ENCODE measurements around the gene LRRC46.
A peak's percentile ranks its signal among the peaks of the same experiment; 100 is the strongest.

The LRRC46 gene

GRCh38 chr17:47810200-47810821 is 21.2 kb upstream of the LRRC46 start:
- no peak for DNase-seq

- no peak for DNase-seq
Measured at GRCh38 chr17:47810901-47811635, 20.4 kb upstream of the LRRC46 start.

- no peak for DNase-seq
Measured at GRCh38 chr17:47811709-47812108, 19.8 kb upstream of the LRRC46 start.

- no peak for DNase-seq
Measured at GRCh38 chr17:47812146-47812920, 19.1 kb upstream of the LRRC46 start.

- DNase-seq = no peak
Measured at GRCh38 chr17:47813077-47813476, 18.4 kb upstream of the LRRC46 start.

- no peak for DNase-seq
Measured at GRCh38 chr17:47813512-47814031, 17.9 kb upstream of the LRRC46 start.

- no peak for DNase-seq
Measured at GRCh38 chr17:47815106-47815918, 16.2 kb upstream of the LRRC46 start.

- DNase-seq = no peak
Measured at GRCh38 chr17:47816111-47816735, 15.2 kb upstream of the LRRC46 start.

GRCh38 chr17:47816947-47817346 is 14.5 kb upstream of the LRRC46 start:
- no peak for DNase-seq

GRCh38 chr17:47818002-47818695 is 13.3 kb upstream of the LRRC46 start:
- DNase-seq = no peak

GRCh38 chr17:47819475-47819874 is 12.0 kb upstream of the LRRC46 start:
- no peak for DNase-seq

GRCh38 chr17:47820033-47820789 is 11.3 kb upstream of the LRRC46 start:
- DNase-seq = no peak

GRCh38 chr17:47821031-47821423 is 10.4 kb upstream of the LRRC46 start:
- no peak for DNase-seq

GRCh38 chr17:47821424-47822391 is 9.8 kb upstream of the LRRC46 start, which contains the start of gene OSBPL7:
Gene OSBPL7 (minus strand): TSS chr17:47821794. CDS start chr17:47820278, 1,516 bp downstream.
- peak; percentile 67 for DNase-seq

- no peak for DNase-seq
Measured at GRCh38 chr17:47822785-47823184, 8.7 kb upstream of the LRRC46 start.

GRCh38 chr17:47823519-47823918 is 8.0 kb upstream of the LRRC46 start:
- no peak for DNase-seq

- DNase-seq = no peak
Measured at GRCh38 chr17:47829870-47830269, 1.6 kb upstream of the LRRC46 start.

GRCh38 chr17:47830396-47831002 is 971 bp upstream of the LRRC46 start:
- DNase-seq = no peak

GRCh38 chr17:47831934-47832327 is 461 bp downstream of the LRRC46 start:
- no peak for DNase-seq

All from NCI-H1694 (cell line).